Cardiac fibroblast (primary cell): ENCODE results near the gene S100P.
"Not testable (repeated sequence)": the region's sequence is repeated elsewhere in the genome, so short reads cannot be mapped to it uniquely, and the experiment has no call there.

Experiments used
- DNase-seq, 2 donors: peaks; one replicate each; pipeline versions ENCODE4 v3.0.0 to v3.0.0-alpha.2; 2010; ENCODE audit warnings: low read depth in 2 of 2
- H3K4me3 ChIP-seq, 2 donors: replicated peaks in 1 of 2; 1 replicate in 1 of 2; 2 replicates in 1 of 2; pipeline ENCODE4 v1.5.1; 2011; ENCODE audit warnings: low read depth in 2 of 2, low read length in 2 of 2, mild to moderate bottlenecking in 2 of 2, moderate library complexity in 1 of 2
- CTCF ChIP-seq: IDR thresholded peaks from one replicate; pipeline ENCODE4 v1.5.1; 2011; ENCODE audit warnings: low read depth, mild to moderate bottlenecking, low read length, inconsistent platforms

The S100P gene

GRCh38 chr4:6693231-6694176 lies at the start of gene S100P:
Gene S100P (plus strand): TSS chr4:6693878. CDS start chr4:6693933, 55 bp downstream.
- DNase-seq = peak in 1 of 2 donors; percentile 21
- no peak within 1 kb of the TSS for H3K4me3 ChIP-seq
- TF ChIP-seq CTCF = no peak

- TF ChIP-seq CTCF = no peak
- no peak for DNase-seq
- H3K4me3 ChIP-seq = no peak overlapping the region
Observed at GRCh38 chr4:6644792-6645530, 48.7 kb upstream of the S100P start.

GRCh38 chr4:6647169-6647568 lies 46.5 kb upstream of the S100P start:
- no peak for TF ChIP-seq CTCF
- DNase-seq = no peak
- H3K4me3 ChIP-seq = no peak overlapping the region

GRCh38 chr4:6647582-6648230 lies 46.0 kb upstream of the S100P start:
- TF ChIP-seq CTCF = no peak
- no peak for DNase-seq
- no peak overlapping the region for H3K4me3 ChIP-seq

- TF ChIP-seq CTCF = no peak
- no peak for DNase-seq
- no peak overlapping the region for H3K4me3 ChIP-seq
Observed at GRCh38 chr4:6649216-6649615, 44.5 kb upstream of the S100P start.

- not testable (repeated sequence) for H3K4me3 ChIP-seq, DNase-seq
Observed at GRCh38 chr4:6654211-6654610, 39.5 kb upstream of the S100P start.

- not testable (repeated sequence) for H3K4me3 ChIP-seq, DNase-seq
Observed at GRCh38 chr4:6655291-6655690, 38.4 kb upstream of the S100P start.
